Measurements from ENCODE around the gene DNAH10. TPM values are rescaled to one million over a fixed set of nuclear protein-coding genes. Genes with fewer than 3 reads are reported as not detected.

Gene DNAH10
- total and polyA plus RNA-seq, 2 donors from 2014 or later = 0.24 to 0.28 TPM

DNA sequence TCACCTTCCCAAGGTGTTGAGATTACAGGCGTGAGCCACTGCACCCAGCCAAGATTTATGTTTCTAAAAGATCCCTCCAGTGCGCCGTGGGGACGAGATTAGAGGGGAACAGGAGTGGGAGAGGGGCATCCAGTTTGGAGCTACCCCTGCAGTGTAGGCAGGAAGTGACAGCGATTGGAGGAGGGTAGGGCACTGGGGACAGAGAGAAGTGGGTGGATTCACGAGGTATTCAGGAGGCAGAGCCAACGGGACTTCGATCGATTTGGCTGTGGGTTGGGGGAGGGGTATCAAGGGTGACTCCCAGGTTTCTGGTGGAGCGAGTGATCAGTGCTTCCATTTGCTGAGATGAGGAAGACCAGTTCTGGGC, 128.4 kb downstream of the DNAH10 start:
- Histone ChIP-seq H3K27ac (ENCODE audit: low read depth in 2 of 2, low read length in 2 of 2) (no peak overlapping the region), H3K4me1 (ENCODE audit: control insufficient read depth in 2 of 3, insufficient read depth in 2 of 3, low read depth in 1 of 3, low read length in 3 of 3) (no peaks in the 10 kb centered on the region), H3K9ac (ENCODE audit: low read length in 3 of 3) (no peak overlapping the region), H3K36me3 (ENCODE audit: control insufficient read depth in 2 of 3, insufficient read depth in 3 of 3, low read length in 3 of 3) (no peaks in the 10 kb centered on the region), H3K27me3 (ENCODE audit: control insufficient read depth, insufficient read depth, low read length) (no peaks in the 10 kb centered on the region), H3K4me3 (ENCODE audit: low read length in 3 of 3) (no peak overlapping the region), H3K9me3 (ENCODE audit: control insufficient read depth in 2 of 3, insufficient read depth in 1 of 3, low read length in 3 of 3) (no peaks in the 10 kb centered on the region)
- FAIRE-seq = no peak
- intact Hi-C loops (cut with DNase I) = no loop called here
- TF ChIP-seq, protein P1, sequence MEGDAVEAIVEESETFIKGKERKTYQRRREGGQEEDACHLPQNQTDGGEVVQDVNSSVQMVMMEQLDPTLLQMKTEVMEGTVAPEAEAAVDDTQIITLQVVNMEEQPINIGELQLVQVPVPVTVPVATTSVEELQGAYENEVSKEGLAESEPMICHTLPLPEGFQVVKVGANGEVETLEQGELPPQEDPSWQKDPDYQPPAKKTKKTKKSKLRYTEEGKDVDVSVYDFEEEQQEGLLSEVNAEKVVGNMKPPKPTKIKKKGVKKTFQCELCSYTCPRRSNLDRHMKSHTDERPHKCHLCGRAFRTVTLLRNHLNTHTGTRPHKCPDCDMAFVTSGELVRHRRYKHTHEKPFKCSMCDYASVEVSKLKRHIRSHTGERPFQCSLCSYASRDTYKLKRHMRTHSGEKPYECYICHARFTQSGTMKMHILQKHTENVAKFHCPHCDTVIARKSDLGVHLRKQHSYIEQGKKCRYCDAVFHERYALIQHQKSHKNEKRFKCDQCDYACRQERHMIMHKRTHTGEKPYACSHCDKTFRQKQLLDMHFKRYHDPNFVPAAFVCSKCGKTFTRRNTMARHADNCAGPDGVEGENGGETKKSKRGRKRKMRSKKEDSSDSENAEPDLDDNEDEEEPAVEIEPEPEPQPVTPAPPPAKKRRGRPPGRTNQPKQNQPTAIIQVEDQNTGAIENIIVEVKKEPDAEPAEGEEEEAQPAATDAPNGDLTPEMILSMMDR (IDR thresholded peaks at IDR 0.05; ENCODE audit: borderline replicate concordance, extremely low read depth, insufficient read depth) = no peak
- DNase-seq = no peak

DNA sequence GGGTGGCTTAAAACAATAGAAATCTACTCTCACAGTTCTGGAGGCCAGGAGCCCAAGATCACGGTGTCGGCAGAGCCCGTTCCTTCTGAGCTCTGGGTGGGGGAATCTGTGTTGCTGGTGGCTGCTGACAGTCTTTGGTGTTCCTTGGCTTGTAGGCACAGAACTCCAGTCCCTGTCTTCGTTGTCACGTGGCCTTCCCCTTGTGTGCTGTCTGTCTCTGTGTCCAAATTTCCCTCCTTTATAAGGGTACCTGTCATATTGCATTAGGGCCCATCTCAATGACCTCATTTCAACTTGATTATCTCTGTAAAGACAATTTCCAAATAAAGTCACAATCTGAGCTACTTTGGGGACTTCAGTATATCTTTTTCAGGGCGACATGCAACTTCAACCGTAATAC, 128.9 kb downstream of the DNAH10 start:
- Histone ChIP-seq H3K4me1 (ENCODE audit: control insufficient read depth in 2 of 3, insufficient read depth in 2 of 3, low read depth in 1 of 3, low read length in 3 of 3) (no peaks in the 10 kb centered on the region), H3K9ac (ENCODE audit: low read length in 3 of 3) (no peak overlapping the region), H3K9me3 (ENCODE audit: control insufficient read depth in 2 of 3, insufficient read depth in 1 of 3, low read length in 3 of 3) (no peaks in the 10 kb centered on the region), H3K27ac (ENCODE audit: low read depth in 2 of 2, low read length in 2 of 2) (no peak overlapping the region), H3K36me3 (ENCODE audit: control insufficient read depth in 2 of 3, insufficient read depth in 3 of 3, low read length in 3 of 3) (no peaks in the 10 kb centered on the region), H3K4me3 (ENCODE audit: low read length in 3 of 3) (no peak overlapping the region), H3K27me3 (ENCODE audit: control insufficient read depth, insufficient read depth, low read length) (no peaks in the 10 kb centered on the region)
- DNase-seq (no peak), FAIRE-seq (no peak)
- intact Hi-C loops (cut with DNase I) = no loop called here
- TF ChIP-seq, protein P1 (IDR thresholded peaks at IDR 0.05; ENCODE audit: borderline replicate concordance, extremely low read depth, insufficient read depth) = no peak

DNA sequence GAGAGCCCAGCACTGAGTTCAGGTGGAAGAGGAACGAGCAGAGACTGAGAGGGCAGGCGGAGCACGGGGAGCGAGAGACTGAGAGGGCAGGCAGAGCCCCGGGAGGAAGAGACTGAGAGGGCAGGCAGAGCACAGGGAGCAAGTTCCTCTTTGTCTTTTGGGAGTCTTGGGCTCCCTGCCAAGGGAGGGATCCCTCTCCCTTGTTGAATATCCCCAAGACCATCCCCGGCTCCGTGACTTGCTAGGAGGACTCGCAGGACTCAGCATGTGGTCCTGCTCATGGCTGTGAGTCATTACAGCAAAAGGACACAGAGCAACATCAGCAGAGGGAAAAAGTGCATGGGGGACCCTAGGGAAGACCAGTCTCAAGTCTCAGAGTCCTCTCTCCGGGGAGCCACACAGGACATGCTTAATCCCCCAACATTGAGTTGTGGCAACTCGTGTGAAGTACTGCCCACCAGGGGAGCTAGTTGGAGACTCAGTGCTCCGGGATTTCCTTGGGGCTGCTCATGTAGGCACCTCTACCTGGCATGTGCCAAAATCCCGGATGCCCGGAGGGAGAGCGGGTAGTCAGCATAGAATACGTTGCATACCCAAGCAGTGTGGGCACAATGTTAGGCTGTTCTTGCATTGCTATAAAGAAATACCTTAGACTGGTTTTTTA, 129.5 kb downstream of the DNAH10 start:
- FAIRE-seq = no peak
- Histone ChIP-seq H3K9ac (ENCODE audit: low read length in 3 of 3) (no peak overlapping the region), H3K27ac (ENCODE audit: low read depth in 2 of 2, low read length in 2 of 2) (no peak overlapping the region), H3K9me3 (ENCODE audit: control insufficient read depth in 2 of 3, insufficient read depth in 1 of 3, low read length in 3 of 3) (no peaks in the 10 kb centered on the region), H3K4me3 (ENCODE audit: low read length in 3 of 3) (no peak overlapping the region), H3K27me3 (ENCODE audit: control insufficient read depth, insufficient read depth, low read length) (no peaks in the 10 kb centered on the region), H3K36me3 (ENCODE audit: control insufficient read depth in 2 of 3, insufficient read depth in 3 of 3, low read length in 3 of 3) (no peaks in the 10 kb centered on the region), H3K4me1 (ENCODE audit: control insufficient read depth in 2 of 3, insufficient read depth in 2 of 3, low read depth in 1 of 3, low read length in 3 of 3) (no peaks in the 10 kb centered on the region)
- TF ChIP-seq, protein P1 (IDR thresholded peaks at IDR 0.05; ENCODE audit: borderline replicate concordance, extremely low read depth, insufficient read depth) = no peak
- DNase-seq = no peak
- intact Hi-C loops (cut with DNase I) = no loop called here

DNA sequence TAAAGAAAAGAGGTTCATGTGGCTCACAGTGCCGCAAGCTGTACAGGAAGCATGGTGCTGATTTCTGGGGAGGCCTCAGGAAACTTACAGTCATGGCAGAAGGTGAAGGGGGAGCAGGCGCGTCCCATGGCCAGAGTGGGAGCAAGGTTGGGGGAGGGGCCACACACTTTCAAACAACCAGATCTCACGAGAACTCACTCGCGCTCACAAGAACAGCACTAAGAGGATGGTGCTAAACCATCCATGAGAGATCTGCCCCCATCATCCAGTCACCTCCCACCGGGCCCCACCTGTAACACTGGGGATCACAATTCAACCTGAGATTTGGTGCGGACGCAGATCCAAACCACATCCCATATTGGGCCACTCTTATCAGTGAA, 130.1 kb downstream of the DNAH10 start:
- Histone ChIP-seq H3K9ac (ENCODE audit: low read length in 3 of 3) (no peak overlapping the region), H3K27ac (ENCODE audit: low read depth in 2 of 2, low read length in 2 of 2) (no peak overlapping the region), H3K4me3 (ENCODE audit: low read length in 3 of 3) (no peak overlapping the region), H3K27me3 (ENCODE audit: control insufficient read depth, insufficient read depth, low read length) (no peaks in the 10 kb centered on the region), H3K9me3 (ENCODE audit: control insufficient read depth in 2 of 3, insufficient read depth in 1 of 3, low read length in 3 of 3) (no peaks in the 10 kb centered on the region), H3K4me1 (ENCODE audit: control insufficient read depth in 2 of 3, insufficient read depth in 2 of 3, low read depth in 1 of 3, low read length in 3 of 3) (no peaks in the 10 kb centered on the region), H3K36me3 (ENCODE audit: control insufficient read depth in 2 of 3, insufficient read depth in 3 of 3, low read length in 3 of 3) (no peaks in the 10 kb centered on the region)
- DNase-seq = no peak
- TF ChIP-seq, protein P1 (IDR thresholded peaks at IDR 0.05; ENCODE audit: borderline replicate concordance, extremely low read depth, insufficient read depth) = no peak
- intact Hi-C loops (cut with DNase I) = no loop called here
- no peak for FAIRE-seq
